ENCODE measurements around the gene SCAMP2.

GRCh38 chr15:74855857-74856256, 17.3 kb downstream of the SCAMP2 start:
- TF ChIP-seq CTCF (IDR thresholded peaks at IDR 0.05) (no peak), POLR2A (IDR thresholded peaks at IDR 0.05) (no peak), POLR2AphosphoS5 (IDR thresholded peaks at IDR 0.05) (no peak)
